H1 (cell line): Measurements from ENCODE around the gene MAFG. TPM values are rescaled to one million over a fixed set of nuclear protein-coding genes. Genes with fewer than 3 reads are reported as not detected.

Experiments used
- CTCF ChIA-PET: fragments of 300-600 bp; sonication (Branson Sonifier 250); formaldehyde crosslinking; loops from one replicate; lab custom pipeline; 2021; ENCODE audit not compliant: partially characterized antibody; lab: Charles Lee
- POLR2A ChIA-PET: fragments of 300-600 bp; sonication (Branson Sonifier 250); formaldehyde crosslinking; loops from one replicate; lab custom pipeline; 2021; ENCODE audit warnings: inconsistent platforms; ENCODE audit not compliant: partially characterized antibody; lab: Charles Lee
- DNase-seq, 2 experiments: peaks; one replicate each; pipeline versions ENCODE4 v3.0.0 to v3.0.0-alpha.2; 2010 to 2022; ENCODE audit warnings: low spot score in 2 of 2, low read depth in 1 of 2, mixed read lengths in 1 of 2
- FAIRE-seq: peaks from 2 replicates; lab custom pipeline; 2011; peaks lifted over from hg19 to GRCh38; lab: Jason Lieb, UNC
- H2AFZ ChIP-seq: 2 replicates; pipeline ENCODE4 v1.8.1; 2012; ENCODE audit warnings: low read length, inconsistent platforms
- H2AK5ac ChIP-seq: 2 replicates; pipeline ENCODE4 v1.6.1; 2013; ENCODE audit warnings: low read depth, low read length
- H2BK120ac ChIP-seq: replicated peaks from 2 replicates; pipeline ENCODE3; 2013; ENCODE audit warnings: low read depth, low read length, inconsistent platforms
- H2BK12ac ChIP-seq: 2 replicates; pipeline ENCODE4 v1.6.1; 2013; ENCODE audit warnings: low read depth, low read length
- H2BK15ac ChIP-seq: 2 replicates; pipeline ENCODE4 v1.6.1; 2013; ENCODE audit warnings: low read length
- H2BK20ac ChIP-seq: 2 replicates; pipeline ENCODE4 v1.6.1; 2013; ENCODE audit warnings: low read length
- H2BK5ac ChIP-seq: 2 replicates; pipeline ENCODE4 v1.6.1; 2013; ENCODE audit warnings: low read depth, low read length
- H3K14ac ChIP-seq: 2 replicates; pipeline ENCODE4 v1.6.1; 2013; ENCODE audit warnings: inconsistent platforms; ENCODE audit not compliant: insufficient read length
- H3K18ac ChIP-seq: 2 replicates; pipeline ENCODE4 v1.6.1; 2013; ENCODE audit warnings: low read length; ENCODE audit errors: extremely low read depth
- H3K23ac ChIP-seq: 2 replicates; pipeline ENCODE4 v1.6.1; 2013; ENCODE audit warnings: inconsistent platforms; ENCODE audit not compliant: insufficient read length
- H3K23me2 ChIP-seq: 2 replicates; pipeline ENCODE4 v1.6.1; 2013; ENCODE audit warnings: low read depth, low read length
- H3K27ac ChIP-seq: 2 replicates; pipeline ENCODE4 v1.6.1; 2011; ENCODE audit warnings: low read depth, low read length, inconsistent platforms
- H3K27me3 ChIP-seq, 4 experiments: replicated peaks in 1 of 4; 1 replicate in 1 of 4; 2 replicates in 3 of 4; pipeline versions ENCODE4 v1.6.1 to v1.8.1; 2011 to 2013; ENCODE audit warnings: low read length in 3 of 4, mild to moderate bottlenecking in 3 of 4, inconsistent platforms in 2 of 4, mixed read lengths in 2 of 4, moderate library complexity in 1 of 4; ENCODE audit not compliant: control insufficient read depth in 3 of 4, insufficient read depth in 3 of 4; ENCODE audit errors: extremely low read depth in 1 of 4
- H3K36me3 ChIP-seq, 4 experiments: 2 replicates each; pipeline versions ENCODE4 v1.6.1 to v1.8.1; 2011 to 2013; ENCODE audit warnings: mild to moderate bottlenecking in 4 of 4, low read length in 3 of 4, moderate library complexity in 2 of 4, control low read depth in 1 of 4, inconsistent platforms in 1 of 4; ENCODE audit not compliant: insufficient read depth in 4 of 4, control insufficient read depth in 2 of 4
- H3K4ac ChIP-seq: replicated peaks from 2 replicates; pipeline ENCODE3; 2013; ENCODE audit warnings: low read length, low read depth, mixed read lengths, inconsistent platforms; ENCODE audit not compliant: insufficient read length
- H3K4me1 ChIP-seq, 4 experiments: replicated peaks in 1 of 4; 1 replicate in 1 of 4; 2 replicates in 3 of 4; pipeline versions ENCODE4 v1.6.1 to v1.8.1; 2011 to 2013; ENCODE audit warnings: low read length in 3 of 4, inconsistent platforms in 2 of 4, mixed read lengths in 1 of 4; ENCODE audit not compliant: insufficient read depth in 4 of 4, control insufficient read depth in 3 of 4
- H3K4me2 ChIP-seq, 2 experiments: 2 replicates each; pipeline versions ENCODE4 v1.6.1 to v1.8.1; 2011 to 2013; ENCODE audit warnings: low read depth in 2 of 2, low read length in 2 of 2, control low read depth in 1 of 2, inconsistent platforms in 1 of 2, mild to moderate bottlenecking in 1 of 2; ENCODE audit not compliant: insufficient read depth in 1 of 2
- H3K4me3 ChIP-seq, 4 experiments: fragments of 200-600, 300-600 bp in 1 of 4; sonication (generic), shearing (Covaris generic), sonication (Bioruptor Twin) in 1 of 4; 2 replicates each; pipeline versions ENCODE4 v1.5.1 to v1.8.1; 2011 to 2016; ENCODE audit warnings: low read length in 4 of 4, low read depth in 3 of 4, control low read depth in 2 of 4, inconsistent platforms in 2 of 4, mild to moderate bottlenecking in 2 of 4, mixed read lengths in 1 of 4, moderate library complexity in 1 of 4; ENCODE audit not compliant: insufficient read depth in 2 of 4; ENCODE audit errors: extremely low read depth in 1 of 4
- H3K56ac ChIP-seq: replicated peaks from 2 replicates; pipeline ENCODE3; 2013; ENCODE audit warnings: low read depth, mild to moderate bottlenecking, mixed read lengths, low read length, inconsistent platforms; ENCODE audit not compliant: insufficient read length
- H3K79me1 ChIP-seq: 2 replicates; pipeline ENCODE4 v1.6.1; 2013; ENCODE audit warnings: low read depth, low read length, control low read depth
- H3K79me2 ChIP-seq, 2 experiments: 2 replicates each; pipeline versions ENCODE4 v1.6.1 to v1.8.1; 2012 to 2013; ENCODE audit warnings: low read length in 2 of 2, mild to moderate bottlenecking in 2 of 2, inconsistent platforms in 1 of 2; ENCODE audit not compliant: insufficient read depth in 2 of 2, control insufficient read depth in 1 of 2
- H3K9ac ChIP-seq, 4 experiments: replicated peaks in 1 of 4; 1 replicate in 1 of 4; 2 replicates in 3 of 4; pipeline versions ENCODE4 v1.6.1 to v1.8.1; 2011 to 2013; ENCODE audit warnings: low read depth in 3 of 4, low read length in 3 of 4, control low read depth in 2 of 4, mild to moderate bottlenecking in 2 of 4, moderate library complexity in 2 of 4, inconsistent platforms in 1 of 4; ENCODE audit errors: extremely low read depth in 1 of 4
- H3K9me3 ChIP-seq, 2 experiments: 2 replicates each; pipeline versions ENCODE4 v1.6.1 to v1.8.1; 2012 to 2013; ENCODE audit warnings: mild to moderate bottlenecking in 2 of 2, moderate library complexity in 2 of 2, control low read depth in 1 of 2, inconsistent platforms in 1 of 2, low read depth in 1 of 2, low read length in 1 of 2, mixed read lengths in 1 of 2; ENCODE audit not compliant: insufficient read depth in 2 of 2
- H4K20me1 ChIP-seq, 2 experiments: replicated peaks in 1 of 2; 2 replicates each; pipeline versions ENCODE3 to v1.8.1; 2011 to 2013; ENCODE audit warnings: inconsistent platforms in 2 of 2, low read length in 2 of 2, mild to moderate bottlenecking in 1 of 2; ENCODE audit not compliant: insufficient read depth in 2 of 2, control insufficient read depth in 1 of 2
- H4K5ac ChIP-seq: 2 replicates; pipeline ENCODE4 v1.6.1; 2013; ENCODE audit warnings: low read length, low read depth, mixed read lengths, inconsistent platforms; ENCODE audit not compliant: insufficient read length
- H4K8ac ChIP-seq: 2 replicates; pipeline ENCODE4 v1.8.0; 2013; ENCODE audit warnings: mild to moderate bottlenecking, moderate library complexity, low read length, inconsistent platforms; ENCODE audit not compliant: insufficient read depth; ENCODE audit errors: extremely low read depth
- H4K91ac ChIP-seq: replicated peaks from 2 replicates; pipeline ENCODE3; 2013; ENCODE audit warnings: low read length, mixed read lengths, inconsistent platforms; ENCODE audit not compliant: insufficient read length
- BACH1 ChIP-seq: IDR thresholded peaks from 2 replicates; pipeline ENCODE4 v1.6.1; 2012; ENCODE audit warnings: low read length, improper control_type of control experiment
- EGR1 ChIP-seq: IDR thresholded peaks from 2 replicates; pipeline ENCODE4 v1.6.1; 2011; ENCODE audit warnings: low read depth, low read length, borderline replicate concordance
- EZH2 ChIP-seq: fragments of 200-600 bp; sonication (generic); IDR thresholded peaks from 2 replicates; pipeline ENCODE4 v1.7.1; 2012; ENCODE audit warnings: low read depth, mild to moderate bottlenecking, moderate library complexity, low read length, inconsistent platforms; ENCODE audit not compliant: severe bottlenecking
- POLR2A ChIP-seq, 2 experiments: IDR thresholded peaks; 1 replicate in 1 of 2; 2 replicates in 1 of 2; pipeline ENCODE4 v1.6.1; 2011; ENCODE audit warnings: low read depth in 2 of 2, low read length in 2 of 2, mild to moderate bottlenecking in 2 of 2; ENCODE audit errors: control extremely low read depth in 1 of 2
- POLR2AphosphoS5 ChIP-seq: IDR thresholded peaks from 2 replicates; pipeline ENCODE4 v1.6.1; 2011; ENCODE audit warnings: low read depth, low read length
- POU5F1 ChIP-seq: IDR thresholded peaks from 2 replicates; pipeline ENCODE4 v1.6.1; 2011; ENCODE audit warnings: low read depth, mild to moderate bottlenecking, low read length, moderate library complexity
- SP2 ChIP-seq: IDR thresholded peaks from 2 replicates; pipeline ENCODE4 v1.6.1; 2012; ENCODE audit warnings: mild to moderate bottlenecking, low read length, inconsistent platforms
- WGBS, 2 experiments: shearing (Covaris generic) in 1 of 2; methylation state at CpG; one replicate each; pipeline versions ENCODE4 v1.1.6 to v1.1.7; 2013 to 2015; ENCODE audit warnings: low lambda C conversion rate in 2 of 2, mixed read lengths in 2 of 2, inconsistent platforms in 1 of 2, low coverage in 1 of 2, missing lambda C conversion rate in 1 of 2; ENCODE audit not compliant: insufficient replicate concordance in 2 of 2, insufficient coverage in 1 of 2, insufficient read length in 1 of 2; ENCODE audit errors: extremely low coverage in 1 of 2, missing lambda C conversion rate in 1 of 2; 5-methylcytosine and 5-hydroxymethylcytosine counted together
- polyA plus RNA-seq, 7 experiments: library from polyadenylated mRNA; depleted of rRNA in 3 of 7; stranded (reverse) in 5 of 7; unstranded in 2 of 7; fragments of >200 nt in 5 of 7; fragments of 200-250 nt in 2 of 7; gene quantifications; 1 replicate in 5 of 7; 2 replicates in 1 of 7; 4 replicates in 1 of 7; pipeline versions ENCODE4 v1.2.1 to v1.2.3, GENCODE V29; 2011 to 2013; ENCODE audit warnings: missing spikeins in 2 of 7, mixed read lengths in 2 of 7
- total RNA-seq: library from RNA; stranded (reverse); fragmentation: NEBNext Ultra II Directional; extraction: Animal tissue kit (Norgen Biotek cat#: 25700); gene quantifications from 2 replicates; pipeline ENCODE4 v1.2.1, GENCODE V29; 2021
- TF ChIP-seq, protein P1 (sequence below), 3 experiments: IDR thresholded peaks; 1 replicate in 2 of 3; 2 replicates in 1 of 3; pipeline versions ENCODE4 v1.5.1 to v1.6.1; 2011; ENCODE audit warnings: low read length in 3 of 3, mild to moderate bottlenecking in 3 of 3, inconsistent platforms in 2 of 3, low read depth in 1 of 3, moderate library complexity in 1 of 3; ENCODE audit not compliant: insufficient read depth in 1 of 3; ENCODE audit errors: control extremely low read depth in 1 of 3
- TF ChIP-seq, protein P2 (sequence below): IDR thresholded peaks from 2 replicates; pipeline ENCODE4 v1.6.1; 2012; ENCODE audit warnings: inconsistent platforms
- TF ChIP-seq, protein P3 (sequence below): IDR thresholded peaks from 2 replicates; pipeline ENCODE4 v1.6.1; 2011; ENCODE audit warnings: low read length, improper control_type of control experiment

The MAFG gene
- total and polyA plus RNA-seq, 2 of the 8 experiments (the other 6 are each of a cell fraction or from before 2014, with no cell fraction given), result 25.5 to 26.9 TPM

DNA sequence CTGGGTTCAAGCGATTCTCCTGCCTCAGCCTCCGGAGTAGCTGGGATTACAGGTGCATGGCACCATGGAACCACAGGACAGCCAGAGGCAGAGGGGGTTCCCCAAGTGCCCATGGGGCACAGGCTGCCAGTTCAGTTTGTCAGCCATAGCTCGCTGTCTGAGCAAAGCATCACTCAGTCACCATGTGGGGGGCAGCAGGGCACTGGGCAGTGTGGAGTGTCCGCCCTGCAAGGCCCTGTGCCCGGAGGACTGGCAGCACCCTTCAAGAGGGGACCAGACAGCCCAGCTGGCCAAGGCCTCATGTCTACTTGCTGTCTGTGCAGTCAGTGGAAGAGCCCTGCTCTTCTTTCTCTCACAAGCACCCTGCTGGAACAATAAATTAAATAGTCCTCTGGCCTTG lies 42.6 kb downstream of the MAFG start:
- Histone ChIP-seq H2BK15ac (no peak overlapping the region), H3K23me2 (no peaks in the 10 kb centered on the region), H3K18ac (no peak overlapping the region), H3K79me1 (peaks cover 14% of the 10 kb centered on the region), H2BK120ac (no peak overlapping the region), H4K5ac (no peak overlapping the region), H2AK5ac (no peak overlapping the region), H3K56ac (no peak overlapping the region), H4K20me1 (peaks cover 19 to 23% of the 10 kb centered on the region in 2 experiments), H2BK5ac (no peak overlapping the region), H3K14ac (no peak overlapping the region), H4K8ac (no peak overlapping the region), H3K23ac (no peak overlapping the region), H2AFZ (no peak overlapping the region), H3K9ac (no peak overlapping the region), H3K4me3 (no peak overlapping the region), H3K27me3 (no peaks in the 10 kb centered on the region), H3K79me2 (peaks cover 0 to 24% of the 10 kb centered on the region in 2 experiments; a peak in 3 of 4 replicates), H4K91ac (no peak overlapping the region), H3K9me3 (no peaks in the 10 kb centered on the region), H2BK20ac (no peak overlapping the region), H3K4me2 (no peak overlapping the region), H3K27ac (no peak overlapping the region), H3K36me3 (peaks cover 34 to 64% (median 41%) of the 10 kb centered on the region in 4 experiments), H2BK12ac (no peak overlapping the region), H3K4me1 (no peaks in the 10 kb centered on the region; a peak in 1 of 7 replicates), H3K4ac (no peak overlapping the region)
- WGBS, 2 experiments, result 89% methylated on average over 4 of the region's 5 CpGs; no CpG with 5 or more reads in 1 of the 2 experiments
- no peak for TF ChIP-seq POU5F1
- no peak for TF ChIP-seq EGR1
- no peak for TF ChIP-seq BACH1
- no peak for TF ChIP-seq POLR2AphosphoS5
- TF ChIP-seq, protein P1, sequence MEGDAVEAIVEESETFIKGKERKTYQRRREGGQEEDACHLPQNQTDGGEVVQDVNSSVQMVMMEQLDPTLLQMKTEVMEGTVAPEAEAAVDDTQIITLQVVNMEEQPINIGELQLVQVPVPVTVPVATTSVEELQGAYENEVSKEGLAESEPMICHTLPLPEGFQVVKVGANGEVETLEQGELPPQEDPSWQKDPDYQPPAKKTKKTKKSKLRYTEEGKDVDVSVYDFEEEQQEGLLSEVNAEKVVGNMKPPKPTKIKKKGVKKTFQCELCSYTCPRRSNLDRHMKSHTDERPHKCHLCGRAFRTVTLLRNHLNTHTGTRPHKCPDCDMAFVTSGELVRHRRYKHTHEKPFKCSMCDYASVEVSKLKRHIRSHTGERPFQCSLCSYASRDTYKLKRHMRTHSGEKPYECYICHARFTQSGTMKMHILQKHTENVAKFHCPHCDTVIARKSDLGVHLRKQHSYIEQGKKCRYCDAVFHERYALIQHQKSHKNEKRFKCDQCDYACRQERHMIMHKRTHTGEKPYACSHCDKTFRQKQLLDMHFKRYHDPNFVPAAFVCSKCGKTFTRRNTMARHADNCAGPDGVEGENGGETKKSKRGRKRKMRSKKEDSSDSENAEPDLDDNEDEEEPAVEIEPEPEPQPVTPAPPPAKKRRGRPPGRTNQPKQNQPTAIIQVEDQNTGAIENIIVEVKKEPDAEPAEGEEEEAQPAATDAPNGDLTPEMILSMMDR (IDR thresholded peaks at IDR 0.05; ENCODE audit: control extremely low read depth in 1 of 3, insufficient read depth in 1 of 3, low read depth in 1 of 3, low read length in 3 of 3), result no peak
- no peak for TF ChIP-seq SP2
- TF ChIP-seq EZH2, result no peak
- TF ChIP-seq, protein P2, sequence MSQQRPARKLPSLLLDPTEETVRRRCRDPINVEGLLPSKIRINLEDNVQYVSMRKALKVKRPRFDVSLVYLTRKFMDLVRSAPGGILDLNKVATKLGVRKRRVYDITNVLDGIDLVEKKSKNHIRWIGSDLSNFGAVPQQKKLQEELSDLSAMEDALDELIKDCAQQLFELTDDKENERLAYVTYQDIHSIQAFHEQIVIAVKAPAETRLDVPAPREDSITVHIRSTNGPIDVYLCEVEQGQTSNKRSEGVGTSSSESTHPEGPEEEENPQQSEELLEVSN, result no peak
- no peak for TF ChIP-seq POLR2A (IDR thresholded peaks at IDR 0.05; ENCODE audit: control extremely low read depth in 1 of 2, low read depth in 2 of 2, low read length in 2 of 2)
- TF ChIP-seq, protein P3, sequence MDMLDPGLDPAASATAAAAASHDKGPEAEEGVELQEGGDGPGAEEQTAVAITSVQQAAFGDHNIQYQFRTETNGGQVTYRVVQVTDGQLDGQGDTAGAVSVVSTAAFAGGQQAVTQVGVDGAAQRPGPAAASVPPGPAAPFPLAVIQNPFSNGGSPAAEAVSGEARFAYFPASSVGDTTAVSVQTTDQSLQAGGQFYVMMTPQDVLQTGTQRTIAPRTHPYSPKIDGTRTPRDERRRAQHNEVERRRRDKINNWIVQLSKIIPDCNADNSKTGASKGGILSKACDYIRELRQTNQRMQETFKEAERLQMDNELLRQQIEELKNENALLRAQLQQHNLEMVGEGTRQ, result no peak
- ChIA-PET CTCF (interaction anchor here (0.5 to 3.9 kb wide), 3 partner anchors 15 to 63 kb away, joined by 3 to 24 read pairs (median 3); partner anchors contain the start of gene ARHGDIA), POLR2A (interaction anchor here (0.7 to 12.3 kb wide), 14 partner anchors 8 to 177 kb away, joined by 3 to 151 read pairs (median 4); partner anchors contain the start of genes ARHGDIA, CENPX, NPB and P4HB)
- DNase-seq, result no peak
- no peak for FAIRE-seq
